HG02943 (cell line): ENCODE measurements around the gene CELSR1.
"Not testable (repeated sequence)": the region's sequence is repeated elsewhere in the genome, so short reads cannot be mapped to it uniquely, and the experiment has no call there.

Source experiments
- ATAC-seq: cut with Tn5 transposase; IDR thresholded peaks from one replicate; pipeline ENCODE4 v1.9.1; 2021; ENCODE audit warnings: mild to moderate bottlenecking, low read depth, moderate library complexity; ENCODE audit not compliant: unreplicated experiment

The CELSR1 gene

DNA sequence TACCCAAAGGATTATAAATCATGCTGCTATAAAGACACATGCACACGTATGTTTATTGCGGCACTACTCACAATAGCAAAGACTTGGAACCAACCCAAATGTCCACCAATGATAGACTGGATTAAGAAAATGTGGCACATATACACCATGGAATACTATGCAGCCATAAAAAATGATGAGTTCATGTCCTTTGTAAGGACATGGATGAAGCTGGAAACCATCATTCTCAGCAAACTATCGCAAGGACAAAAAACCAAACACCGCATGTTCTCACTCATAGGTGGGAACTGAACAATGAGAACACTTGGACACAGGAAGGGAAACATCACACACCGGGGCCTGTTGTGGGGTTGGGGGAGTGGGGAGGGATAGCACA lies 21.3 kb downstream of the CELSR1 start:
- ATAC-seq: not testable (repeated sequence)

DNA sequence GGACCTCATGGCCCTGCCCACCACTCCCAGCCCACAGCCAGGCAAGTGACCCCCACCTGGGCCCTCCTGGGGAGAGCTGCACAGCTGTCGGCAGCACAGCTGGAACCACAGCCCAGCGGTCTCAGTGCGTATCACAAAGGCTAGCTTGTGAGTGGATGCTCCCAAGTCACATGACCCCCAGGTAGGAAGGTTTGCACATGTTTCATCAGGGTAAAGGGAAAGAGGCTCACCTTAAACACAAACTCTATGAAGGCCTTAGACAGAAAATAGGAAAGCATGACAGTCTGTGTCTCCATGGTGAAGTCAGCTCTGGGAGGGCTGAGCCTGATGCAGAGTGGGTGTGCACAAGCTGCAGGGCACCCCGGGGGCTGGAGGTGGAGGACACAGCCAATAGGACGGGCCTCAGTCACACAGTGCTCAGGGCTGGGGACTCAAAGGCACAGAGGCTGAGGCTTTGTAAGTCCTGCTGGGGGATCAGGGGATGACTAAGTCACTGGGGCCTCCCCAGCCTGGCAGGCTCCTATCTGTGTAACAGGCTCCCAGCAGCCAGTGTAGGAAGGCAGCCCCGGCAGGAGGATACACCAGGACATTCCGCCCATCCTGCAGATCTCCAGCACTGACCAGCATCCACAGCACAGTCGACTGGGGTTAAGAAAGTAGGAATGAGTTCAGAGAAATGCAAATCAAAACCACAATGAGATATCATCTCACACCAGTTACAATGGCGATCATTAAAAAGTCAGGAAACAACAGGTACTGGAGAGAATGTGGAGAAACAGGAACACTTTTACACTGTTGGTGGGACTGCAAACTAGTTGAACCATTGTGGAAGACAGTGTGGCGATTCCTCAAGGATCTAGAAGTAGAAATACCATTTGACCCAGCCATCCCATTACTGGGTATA lies 22.0 kb downstream of the CELSR1 start:
- no peak for ATAC-seq

GRCh38 chr22:46514592-46515207 lies 22.7 kb downstream of the CELSR1 start:
- ATAC-seq: no peak

DNA sequence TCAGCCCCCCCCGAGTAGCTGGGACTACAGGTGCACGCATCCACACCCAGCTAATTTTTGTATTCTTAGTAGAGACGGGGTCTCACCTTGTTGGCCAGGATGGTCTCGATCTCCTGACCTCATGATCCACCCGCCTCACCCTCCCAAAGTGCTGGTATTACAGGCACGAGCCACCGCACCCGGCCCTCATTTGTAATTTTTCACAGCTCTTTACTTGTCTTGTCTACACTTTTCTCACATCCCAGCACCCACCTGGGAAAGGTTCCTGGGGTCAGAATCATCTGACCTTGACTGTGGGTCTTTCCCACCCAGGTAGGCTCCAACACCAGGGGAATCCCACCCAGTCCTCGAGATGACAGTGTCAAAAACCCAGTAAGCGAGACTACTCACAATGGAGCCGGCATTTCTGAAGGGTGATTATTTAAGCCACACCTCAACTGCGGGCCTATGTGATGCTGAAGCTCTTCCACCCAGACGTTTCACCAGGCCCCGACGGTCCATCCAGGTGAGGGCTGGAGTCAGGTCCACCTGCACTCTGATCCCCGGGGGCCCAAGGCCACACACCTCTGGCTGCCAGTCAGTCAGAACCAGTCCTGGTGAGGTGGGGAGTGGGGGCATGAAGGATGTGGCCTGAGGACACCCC lies 23.4 kb downstream of the CELSR1 start:
- no peak for ATAC-seq

GRCh38 chr22:46512683-46513082 lies 24.7 kb downstream of the CELSR1 start:
- ATAC-seq: no peak

DNA sequence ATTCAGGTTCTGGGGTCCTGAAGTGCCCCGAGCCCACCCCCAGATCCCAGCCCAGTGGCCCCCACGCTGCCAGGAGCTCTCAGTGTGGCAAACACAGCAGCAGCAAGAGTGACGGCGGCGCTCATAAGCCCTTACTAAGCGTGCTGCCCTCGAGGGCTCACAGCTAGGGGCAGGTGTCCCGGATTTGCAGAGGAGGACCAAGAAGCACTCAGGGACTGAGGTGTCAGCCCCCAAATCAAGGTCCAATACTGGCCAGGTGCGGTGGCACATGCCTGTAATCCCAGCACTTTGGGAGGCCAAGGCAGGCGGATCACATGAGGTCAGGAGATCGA lies 25.4 kb downstream of the CELSR1 start:
- ATAC-seq: no peak

DNA sequence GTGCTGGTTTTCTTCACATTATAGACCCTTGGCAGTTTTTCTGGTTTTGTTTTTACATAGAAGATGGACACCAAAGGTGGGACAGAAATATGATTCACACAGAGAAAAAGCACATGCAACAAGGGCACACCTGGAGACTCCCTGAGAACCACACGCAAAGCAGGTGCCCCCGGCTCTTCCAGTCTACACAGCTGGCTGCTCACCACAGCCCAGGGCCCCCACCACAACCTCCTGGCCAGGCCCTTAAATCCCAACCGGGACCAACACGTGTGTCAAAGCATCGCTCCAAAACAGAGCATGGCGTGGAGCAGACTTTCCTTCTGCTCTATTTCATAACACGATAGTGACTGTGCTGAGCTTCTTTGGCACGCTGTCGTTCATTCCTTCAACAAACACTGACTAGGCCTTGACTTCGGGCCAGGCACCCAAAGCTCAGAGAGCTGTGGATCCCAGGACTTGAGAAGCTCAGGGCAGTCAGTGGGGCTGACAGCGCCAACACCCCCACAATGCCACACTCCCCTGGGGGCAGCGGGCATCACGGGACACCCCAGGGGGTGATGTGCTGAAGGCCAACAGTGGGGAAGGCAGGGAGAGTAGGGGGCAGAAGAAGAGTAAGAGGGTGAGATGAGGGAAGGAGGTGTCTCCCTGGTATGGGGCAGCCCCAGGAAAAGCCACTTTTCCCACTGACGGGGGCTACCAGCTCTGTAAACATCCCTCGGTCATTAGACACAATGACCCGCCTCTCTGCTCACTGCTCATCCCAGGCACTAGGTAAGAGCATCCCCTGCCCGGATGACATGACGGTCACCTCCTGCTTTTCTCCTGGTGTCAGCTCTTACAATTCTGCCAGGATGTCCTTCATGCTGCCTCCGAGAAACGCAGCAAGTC lies 26.0 kb downstream of the CELSR1 start:
- ATAC-seq: no peak

DNA sequence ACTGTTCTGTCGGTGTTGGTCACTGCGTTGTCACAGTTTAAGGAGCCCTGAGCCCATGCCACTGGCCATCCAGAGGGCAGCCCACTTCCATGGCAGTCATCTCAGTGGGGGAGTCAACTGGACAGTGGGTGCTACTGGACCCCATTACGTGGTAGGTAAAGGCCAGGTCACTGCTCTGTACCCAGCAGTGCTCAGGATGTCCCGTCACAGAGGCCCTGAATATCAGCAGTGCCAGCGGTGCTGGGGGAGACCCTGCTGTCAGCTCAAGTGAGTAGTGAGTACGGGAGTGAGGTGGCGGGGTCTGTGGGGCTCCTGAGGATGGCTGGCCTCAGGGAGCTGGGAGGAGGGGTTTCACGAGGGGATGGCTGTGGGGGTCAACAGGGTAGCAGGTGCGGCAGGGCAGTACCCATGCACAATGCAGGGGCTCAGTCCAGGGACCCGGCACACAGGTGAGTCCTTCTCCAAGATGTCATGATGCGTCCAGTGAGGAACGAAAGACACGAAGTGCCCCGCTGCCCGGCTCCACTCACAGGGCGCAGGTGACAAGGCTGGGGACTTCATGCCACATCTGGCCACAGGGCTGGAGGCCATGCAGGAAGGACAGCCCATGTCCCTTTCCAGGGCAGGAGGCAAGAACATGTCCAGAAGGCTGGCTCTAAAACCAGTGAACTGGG lies 27.9 kb downstream of the CELSR1 start:
- no peak for ATAC-seq

DNA sequence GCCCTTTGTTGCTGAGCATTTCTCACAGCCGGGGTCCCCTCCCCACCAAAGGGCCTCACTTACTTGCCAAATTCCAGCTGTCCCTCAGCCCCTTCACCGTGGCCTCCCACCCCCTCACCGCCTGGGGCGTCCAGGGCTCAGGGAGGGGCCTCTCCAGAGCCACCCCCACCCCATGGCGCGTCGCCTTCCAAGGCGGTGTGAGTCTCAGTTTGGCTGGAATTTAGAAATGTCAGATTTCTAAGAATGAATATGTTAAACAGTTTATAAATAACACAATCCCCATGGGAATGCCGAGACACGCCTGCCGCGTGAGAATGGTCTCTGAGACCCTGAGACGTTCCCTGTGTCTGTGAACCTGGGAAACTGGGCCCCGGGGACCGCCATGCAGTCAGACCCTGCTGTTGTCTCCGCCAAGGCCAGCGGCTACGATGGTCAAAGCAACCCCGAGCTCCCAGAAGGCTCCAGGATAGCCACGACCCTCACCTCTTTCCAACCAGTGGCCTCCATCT lies 28.9 kb downstream of the CELSR1 start:
- ATAC-seq: no peak

DNA sequence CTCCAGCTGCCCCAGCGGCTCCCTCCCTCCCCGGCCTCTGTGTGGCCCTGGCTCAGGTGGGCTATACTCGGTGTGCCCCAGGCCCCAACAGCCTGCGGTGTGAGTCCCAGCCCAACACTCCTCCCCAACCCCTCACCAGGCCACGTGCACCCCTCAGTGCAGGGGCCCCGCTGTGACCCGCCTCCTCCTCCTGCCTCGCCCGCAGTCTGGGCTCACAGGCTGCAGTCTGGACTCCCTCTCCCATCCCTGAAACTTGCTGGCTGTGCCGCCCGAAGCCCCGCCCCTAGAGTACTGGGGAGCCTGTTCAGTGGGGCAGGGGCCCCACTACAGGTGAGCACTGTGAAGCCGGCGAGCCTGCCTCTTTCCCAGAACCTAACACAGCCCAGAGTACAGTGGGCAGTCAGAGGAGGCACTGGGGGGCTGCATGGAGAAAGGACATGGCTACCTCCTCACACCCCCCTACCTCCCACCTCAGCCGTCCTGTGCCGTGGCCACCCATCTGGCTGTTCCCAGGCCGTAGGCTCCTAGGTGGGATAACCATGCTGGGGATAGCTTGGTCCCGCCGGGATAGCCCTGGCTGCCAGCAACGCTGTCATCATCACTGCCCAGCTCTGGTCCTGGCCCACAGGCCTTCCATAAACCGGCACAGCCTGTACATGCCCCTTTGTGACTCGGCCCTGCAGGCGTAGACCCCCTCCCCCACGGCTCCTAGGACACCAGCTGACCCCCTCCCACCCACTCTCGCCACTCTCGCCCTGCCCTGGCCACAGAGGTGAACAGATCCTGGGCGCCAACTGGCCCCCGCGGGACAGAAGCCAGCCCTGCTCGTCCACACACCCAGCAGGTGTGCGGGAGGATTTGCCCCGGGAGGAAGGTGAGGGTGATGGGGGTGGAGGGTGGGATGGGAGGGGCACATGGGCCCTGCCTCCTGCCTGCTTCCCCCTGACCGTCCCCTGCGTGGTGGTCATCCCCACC lies 29.7 kb downstream of the CELSR1 start:
- ATAC-seq: no peak

- ATAC-seq: no peak
Measured at GRCh38 chr22:46504584-46504983, 32.8 kb downstream of the CELSR1 start.

DNA sequence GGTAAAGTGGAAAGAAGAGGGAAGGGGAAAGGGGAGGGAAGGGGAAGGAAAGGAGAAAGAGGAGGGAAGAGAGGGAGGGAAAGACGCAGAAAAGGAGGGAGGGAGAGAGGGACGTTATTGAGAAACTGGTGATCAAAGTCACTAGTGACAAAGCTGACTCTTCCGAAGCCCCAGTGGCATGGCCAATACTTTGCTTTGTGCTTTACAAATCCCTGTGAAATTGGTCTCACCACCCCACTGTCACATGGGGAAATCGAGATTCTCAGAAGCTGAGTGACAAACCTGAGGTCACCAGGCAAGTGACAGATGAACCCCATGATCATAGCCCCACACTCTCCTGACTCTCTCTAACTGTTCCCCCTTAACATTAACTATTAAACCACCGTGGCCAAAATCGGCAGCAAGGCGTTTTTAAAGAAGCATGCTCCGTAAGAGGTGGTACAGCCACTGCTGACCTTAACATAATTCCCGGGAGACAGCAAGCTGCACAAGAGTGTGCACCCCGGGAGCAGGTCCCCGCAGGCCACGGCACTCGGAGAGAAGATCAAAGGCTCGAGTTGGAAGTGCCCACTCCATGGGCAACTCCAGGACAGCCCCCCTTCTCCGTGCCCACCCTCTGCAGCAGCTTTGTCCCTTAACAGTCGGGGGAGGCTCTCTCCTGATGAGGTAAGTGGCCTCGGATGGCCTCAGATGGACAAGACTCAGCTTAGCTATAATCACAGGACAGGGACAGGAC lies 34.8 kb downstream of the CELSR1 start:
- no peak for ATAC-seq

DNA sequence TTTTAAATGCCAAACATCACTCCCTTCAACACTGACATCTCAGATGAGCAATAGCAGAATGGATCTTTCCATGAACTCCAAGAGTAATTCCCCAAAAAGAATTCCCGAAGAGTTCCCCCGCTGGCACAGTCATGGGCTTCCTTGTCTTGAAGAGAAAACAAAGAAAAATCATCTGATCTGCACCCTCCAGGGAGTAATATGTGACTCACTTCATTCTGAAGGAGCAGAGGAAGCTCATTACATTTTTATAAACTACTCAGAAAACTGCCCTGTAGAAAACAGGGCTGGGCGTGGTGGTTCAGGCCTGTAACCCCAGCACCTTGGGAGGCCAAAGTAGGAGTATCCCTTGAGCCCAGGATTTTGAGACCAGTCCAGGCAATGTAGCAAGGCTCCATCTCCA lies 35.7 kb downstream of the CELSR1 start:
- no peak for ATAC-seq

DNA sequence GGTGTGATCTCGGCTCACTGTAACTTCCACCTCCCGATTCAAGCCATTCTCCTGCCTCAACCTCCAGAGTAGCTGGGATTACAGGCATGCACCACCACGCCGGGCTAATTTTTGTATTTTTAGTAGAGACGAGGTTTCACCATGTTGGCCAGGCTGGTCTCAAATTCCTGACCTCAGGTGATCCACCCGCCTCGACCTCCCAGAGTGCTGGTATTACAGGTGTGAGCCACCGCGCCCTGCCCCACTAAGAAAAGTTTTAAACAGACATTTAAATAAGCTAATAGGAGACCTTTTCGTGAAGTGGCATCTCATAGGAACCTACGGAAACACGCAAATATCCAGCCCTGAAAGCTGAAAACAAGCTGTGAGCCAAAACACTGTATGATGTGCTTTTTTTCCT lies 36.2 kb downstream of the CELSR1 start:
- not testable (repeated sequence) for ATAC-seq

DNA sequence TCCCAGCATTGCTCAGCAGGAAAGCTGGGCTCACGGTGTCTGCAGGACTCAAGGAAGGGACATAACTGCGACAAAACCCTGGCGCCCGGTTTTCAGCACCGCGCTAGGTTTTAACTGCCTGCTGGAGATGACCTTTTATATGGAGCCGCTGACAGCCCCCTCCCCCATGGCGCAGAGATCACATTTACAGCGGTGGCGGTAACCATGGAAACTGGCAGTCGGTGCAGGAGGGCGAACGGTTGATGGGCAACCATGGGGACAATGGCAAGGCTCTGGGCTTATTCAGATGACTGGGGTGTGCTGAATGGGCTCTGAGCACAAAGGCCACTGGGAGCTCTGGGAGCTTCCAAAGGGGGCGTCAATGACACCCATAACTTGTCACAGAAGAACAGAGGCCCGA lies 37.2 kb downstream of the CELSR1 start:
- ATAC-seq: no peak

DNA sequence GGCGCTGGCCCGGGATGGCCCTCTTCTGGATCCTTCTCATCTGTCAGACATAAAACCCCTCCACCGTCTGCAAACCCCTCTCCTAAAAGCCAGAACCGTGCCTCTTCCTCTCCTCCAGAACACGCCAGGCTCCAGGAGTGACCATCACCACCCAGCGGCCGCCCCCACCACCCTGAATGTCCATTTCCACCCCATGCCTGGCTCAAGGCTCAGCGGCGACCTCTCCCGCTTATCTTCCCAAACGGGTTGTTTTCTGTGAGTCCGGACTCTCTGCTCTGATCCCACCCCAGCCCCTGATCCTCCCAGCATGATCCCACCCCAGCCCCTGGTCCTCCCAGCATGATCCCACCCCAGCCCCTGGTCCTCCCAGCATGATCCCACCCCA lies 37.6 kb downstream of the CELSR1 start:
- no peak for ATAC-seq

DNA sequence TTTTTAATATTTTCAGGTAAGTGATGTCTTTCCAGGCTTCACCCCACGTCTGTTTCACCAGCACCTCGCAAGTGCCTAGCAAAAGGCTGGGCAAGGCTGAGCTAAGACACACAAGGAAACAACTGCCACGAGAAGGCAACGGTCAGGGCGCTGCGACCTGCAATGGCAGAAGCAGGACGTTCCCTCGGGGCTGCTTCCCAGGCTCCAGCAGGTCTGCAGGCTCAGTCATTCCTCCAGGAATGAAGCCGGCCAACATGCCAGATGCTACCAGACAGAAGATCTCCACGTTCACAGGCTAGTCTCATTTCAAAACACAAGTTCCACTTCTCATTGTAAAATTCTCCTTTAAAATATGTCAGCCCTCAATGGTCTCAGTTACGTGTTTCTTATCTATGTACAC lies 45.5 kb downstream of the CELSR1 start:
- ATAC-seq: no peak

- ATAC-seq: no peak
Measured at GRCh38 chr22:46490538-46490937, 46.9 kb downstream of the CELSR1 start.
